GM12878 (cell line): ENCODE data around the gene PTCD1. TPM values are rescaled to one million over a fixed set of nuclear protein-coding genes. Genes with fewer than 3 reads are reported as not detected.
A peak's percentile ranks its signal among the peaks of the same experiment; 100 is the strongest.

Experiments
- ATAC-seq: fragments of 200-7000 bp; cut with Tn5 transposase; 3 replicates; pipeline ENCODE4 v1.9.1; 2020; ENCODE audit warnings: mild to moderate bottlenecking, moderate library complexity
- BruUV-seq: library from RNA; stranded (reverse); fragments of 400-500 nt; replicated peaks from 2 replicates; lab custom pipeline; 2021; lab: Mats Ljungman, UMichigan
- CTCF ChIA-PET: fragments of 300-600 bp; sonication (Branson Sonifier 250); formaldehyde crosslinking; extraction: SDS; loops from one replicate; lab custom pipeline; 2021; ENCODE audit warnings: inconsistent platforms; lab: Yijun Ruan, JAX
- POLR2A ChIA-PET: fragments of 350-600 bp; formaldehyde crosslinking; extraction: SDS; loops from one replicate; lab custom pipeline; 2021; ENCODE audit warnings: inconsistent platforms; lab: Charles Lee
- RAD21 ChIA-PET: fragments of 300-600 bp; sonication (Branson Sonifier 250); formaldehyde crosslinking; loops from one replicate; lab custom pipeline; 2023; ENCODE audit warnings: antibody characterized with exemption; ENCODE audit not compliant: unreplicated experiment; lab: Charles Lee
- SMC1A ChIA-PET: fragments of 300-600 bp; sonication (Branson Sonifier 250); formaldehyde crosslinking; loops from one replicate; lab custom pipeline; 2023; ENCODE audit not compliant: unreplicated experiment, uncharacterized antibody; lab: Charles Lee
- DNase-seq: peaks from one replicate; pipeline ENCODE4 v3.0.0-alpha.2; 2011; ENCODE audit warnings: low read depth, low spot score
- FAIRE-seq: peaks from 3 replicates; lab custom pipeline; 2011; peaks lifted over from hg19 to GRCh38; lab: Jason Lieb, UNC
- H2AFZ ChIP-seq: 2 replicates; pipeline ENCODE4 v1.6.0; 2011; ENCODE audit warnings: low read depth, low read length, control low read depth; ENCODE audit not compliant: control insufficient read depth
- H3K27ac ChIP-seq: 2 replicates; pipeline ENCODE4 v1.5.1; 2011; ENCODE audit warnings: control low read depth; ENCODE audit not compliant: control insufficient read depth, insufficient read depth
- H3K27me3 ChIP-seq, 2 experiments: replicated peaks in 1 of 2; 2 replicates each; pipeline versions ENCODE4 v1.6.0 to v1.6.1; 2011; ENCODE audit warnings: low read length in 1 of 2; ENCODE audit not compliant: control insufficient read depth in 2 of 2, insufficient read depth in 2 of 2
- H3K36me3 ChIP-seq, 2 experiments: 2 replicates each; pipeline ENCODE4 v1.5.1; 2011; ENCODE audit warnings: low read length in 1 of 2; ENCODE audit not compliant: control insufficient read depth in 2 of 2, insufficient read depth in 2 of 2
- H3K4me1 ChIP-seq: 2 replicates; pipeline ENCODE4 v1.6.1; 2011; ENCODE audit warnings: mild to moderate bottlenecking, low read length, moderate library complexity, mixed read lengths; ENCODE audit not compliant: control insufficient read depth, insufficient read depth
- H3K4me2 ChIP-seq: 2 replicates; pipeline ENCODE4 v1.6.0; 2011; ENCODE audit warnings: control low read depth; ENCODE audit not compliant: control insufficient read depth, insufficient read depth
- H3K4me3 ChIP-seq: fragments of 200-600 bp; sonication (generic); 2 replicates; pipeline ENCODE4 v1.5.1; 2016
- H3K79me2 ChIP-seq: 2 replicates; pipeline ENCODE4 v1.6.0; 2011; ENCODE audit warnings: low read length; ENCODE audit not compliant: control insufficient read depth, insufficient read depth
- H3K9ac ChIP-seq: 2 replicates; pipeline ENCODE4 v1.8.0; 2011; ENCODE audit warnings: low read length, control low read depth, mixed read lengths; ENCODE audit not compliant: control insufficient read depth, insufficient read depth
- H3K9me3 ChIP-seq: replicated peaks from 3 replicates; pipeline ENCODE4 v1.5.1; 2011; ENCODE audit warnings: mild to moderate bottlenecking, low read length; ENCODE audit not compliant: control insufficient read depth, insufficient read depth
- H4K20me1 ChIP-seq: 2 replicates; pipeline ENCODE4 v1.6.0; 2011; ENCODE audit not compliant: control insufficient read depth, insufficient read depth
- CREM ChIP-seq: IDR thresholded peaks from 2 replicates; pipeline ENCODE4 v1.6.1; 2014; ENCODE audit warnings: antibody characterized with exemption, low read depth
- E2F4 ChIP-seq: IDR thresholded peaks from 2 replicates; pipeline ENCODE4 v1.6.1; 2012; ENCODE audit warnings: low read depth, low read length, improper control_type of control experiment
- FOXM1 ChIP-seq: IDR thresholded peaks from 2 replicates; pipeline ENCODE4 v1.6.1; 2012; ENCODE audit warnings: low read depth, mild to moderate bottlenecking, inconsistent platforms, low read length, moderate library complexity
- GATAD2B ChIP-seq: fragments of 450-650 bp; conservative IDR thresholded peaks from 2 replicates; pipeline ENCODE4 v1.6.1; 2017; ENCODE audit warnings: low read depth, mild to moderate bottlenecking, moderate library complexity
- HCFC1 ChIP-seq: fragments of 150-350 bp; IDR thresholded peaks from 2 replicates; pipeline ENCODE4 v1.6.1; 2014; ENCODE audit warnings: low read length
- MTA3 ChIP-seq: IDR thresholded peaks from 2 replicates; pipeline ENCODE4 v1.6.1; 2012; ENCODE audit warnings: low read length, inconsistent platforms, borderline replicate concordance
- RCOR1 ChIP-seq: conservative IDR thresholded peaks from 2 replicates; pipeline ENCODE4 v1.6.1; 2012; ENCODE audit warnings: low read depth, low read length, improper control_type of control experiment
- SMAD1 ChIP-seq: fragments of 450-650 bp; IDR thresholded peaks from 2 replicates; pipeline ENCODE4 v1.6.1; 2018; ENCODE audit warnings: mild to moderate bottlenecking, low read depth; ENCODE audit not compliant: partially characterized antibody
- SPI1 ChIP-seq: IDR thresholded peaks from 2 replicates; pipeline ENCODE4 v1.6.1; 2011; ENCODE audit warnings: low read depth, mild to moderate bottlenecking, low read length, moderate library complexity, borderline replicate concordance; ENCODE audit not compliant: insufficient read depth
- ZBTB40 ChIP-seq: fragments of 450-650 bp; IDR thresholded peaks from 2 replicates; pipeline ENCODE4 v1.6.1; 2016; ENCODE audit warnings: mild to moderate bottlenecking, moderate library complexity, borderline replicate concordance
- whole genome bisulfite sequencing: methylation state at CpG from one replicate; pipeline ENCODE4 v1.1.6; 2016; ENCODE audit warnings: low lambda C conversion rate; ENCODE audit not compliant: insufficient replicate concordance, insufficient coverage; ENCODE audit errors: missing lambda C conversion rate; 5-methylcytosine and 5-hydroxymethylcytosine counted together
- in situ Hi-C: fragments of 300-500 bp; cut with MboI; formaldehyde crosslinking; loops from 9 replicates; pipeline ENCODE4 v1.14.3; 2018; ENCODE audit warnings: mixed read lengths
- intact Hi-C: fragments of 100-400 bp; cut with micrococcal nuclease; formaldehyde crosslinking; loops from one replicate; pipeline ENCODE4 v1.14.2; 2022; ENCODE audit not compliant: unreplicated experiment
- polyA plus RNA-seq, 11 experiments: library from polyadenylated mRNA; depleted of rRNA in 4 of 11; unstranded in 6 of 11; stranded (reverse) in 5 of 11; fragments of >200 nt; fragmentation: Nextera tagmentation in 4 of 11; fragmentation: Illumina TruSeq in 1 of 11; extraction: Ambion mirVana in 4 of 11; extraction: Trizol in 1 of 11; gene quantifications; 1 replicate in 1 of 11; 2 replicates in 10 of 11; pipeline versions ENCODE4 v1.2.1 to v1.2.3, GENCODE V29; 2011 to 2016; ENCODE audit warnings: inconsistent platforms in 2 of 11, missing spikeins in 2 of 11, low read depth in 1 of 11
- total RNA-seq, 4 experiments: library from RNA; depleted of rRNA in 3 of 4; stranded (reverse); fragments of >200 nt in 3 of 4; fragmentation: Illumina TruSeq in 1 of 4; extraction: Trizol in 1 of 4; gene quantifications; 2 replicates each; pipeline versions ENCODE4 v1.2.1 to v1.2.3, GENCODE V29; 2013 to 2021

PTCD1 gene
- total and polyA plus RNA-seq, 10 of the 15 experiments (the other 5 are each of a cell fraction or from before 2014, with no cell fraction given) = 0.26 to 9.7 (median 5.0) TPM

GRCh38 chr7:99476107-99476506, 37.5 kb upstream of the PTCD1 start:
- Histone ChIP-seq H4K20me1 (no peaks in the 10 kb centered on the region), H2AFZ (no peak overlapping the region), H3K4me2 (peak overlapping the region; percentile 28; the same call in 1 of the 2 replicates), H3K9ac (no peak overlapping the region), H3K79me2 (peaks cover 43% of the 10 kb centered on the region), H3K4me3 (no peak overlapping the region), H3K36me3 (peaks cover 11% of the 10 kb centered on the region in 2 experiments), H3K9me3 (no peaks in the 10 kb centered on the region), H3K27me3 (no peaks in the 10 kb centered on the region), H3K4me1 (peaks cover 6% of the 10 kb centered on the region), H3K27ac (no peak overlapping the region)
- ChIA-PET SMC1A (interaction anchor here (0.7 to 1.2 kb wide), 3 partner anchors 10 to 29 kb away, joined by 3 read pairs; no protein-coding TSS in a partner anchor), RAD21 (no interaction called here), POLR2A (no interaction called here), CTCF (no interaction called here)
- no peak for DNase-seq
- TF ChIP-seq SMAD1 = no peak
- in situ Hi-C loops (no loop called here), intact Hi-C loops (no loop called here)
- BruUV-seq = no TSS peak
- FAIRE-seq = no peak
- 75% methylated on average over 5 of the region's 5 CpGs for WGBS
- no peak for ATAC-seq

- POLR2A ChIA-PET = interaction anchor here (0.6 to 1.4 kb wide), 6 partner anchors 25 to 138 kb away, joined by 3 to 10 read pairs (median 4); partner anchors contain the start of genes ZKSCAN5 and ZNF394
- DNase-seq = peak; percentile 33
- H3K27ac ChIP-seq = peak overlapping the region; percentile 88
- TF ChIP-seq RCOR1 = no peak
- TF ChIP-seq SPI1 = peak; percentile 96
- TF ChIP-seq GATAD2B = no peak
- peak; percentile 65; the same call in 1 of the 2 replicates for TF ChIP-seq ZBTB40
- TF ChIP-seq FOXM1 = no peak
- TF ChIP-seq MTA3 = no peak
- TF ChIP-seq E2F4 = no peak; the same call in 1 of the 2 replicates
- TF ChIP-seq HCFC1 = no peak
- no peak for TF ChIP-seq CREM
Measured at GRCh38 chr7:99473315-99473596, 34.7 kb upstream of the PTCD1 start.

More at GRCh38 chr7:99473315-99473596, 34.7 kb upstream of the PTCD1 start:
- peak; percentile 62 for ATAC-seq
- FAIRE-seq = peak; percentile 80
- ChIA-PET RAD21 (interaction anchor here (0.8 to 1.3 kb wide), 7 partner anchors 25 to 367 kb away, joined by 3 to 4 read pairs (median 3); partner anchors contain the start of genes BUD31, PDAP1 and ZKSCAN5), CTCF (interaction anchor here (1.0 kb wide), 2 partner anchors 27 to 32 kb away, joined by 3 read pairs; partner anchors contain the start of genes ZKSCAN5 and ZNF394), SMC1A (interaction anchor here (0.8 to 1.7 kb wide), 6 partner anchors 8 to 367 kb away, joined by 3 to 7 read pairs (median 3); partner anchors contain the start of genes ATP5MF, CPSF4 and PTCD1)
- Histone ChIP-seq H3K4me2 (peak overlapping the region; percentile 85), H3K36me3 (peaks cover 2 to 4% of the 10 kb centered on the region in 2 experiments; a peak in 3 of 4 replicates), H2AFZ (peak overlapping the region; percentile 90), H3K4me3 (peak overlapping the region; percentile 86), H4K20me1 (no peaks in the 10 kb centered on the region), H3K27me3 (no peaks in the 10 kb centered on the region), H3K9ac (peak overlapping the region; percentile 91), H3K4me1 (no peaks in the 10 kb centered on the region; the same call in 1 of the 2 replicates), H3K9me3 (no peaks in the 10 kb centered on the region), H3K79me2 (peaks cover 40% of the 10 kb centered on the region)
- intact Hi-C loops (loop anchor here (2.0 kb wide), 1 partner anchor 28 kb away; the partner anchor contains the start of gene ZNF394), in situ Hi-C loops (no loop called here)
- 1% methylated on average over 7 of the region's 7 CpGs for WGBS
- BruUV-seq = no TSS peak
